Spleen (tissue), 7 donors: ENCODE measurements around the gene UNC45B.
"Not testable (repeated sequence)": the region's sequence is repeated elsewhere in the genome, so short reads cannot be mapped to it uniquely, and the experiment has no call there.

Experiments
- POLR2A ChIP-seq, 3 donors: fragments of 450-650 bp; IDR thresholded peaks; one replicate each; pipeline ENCODE4 v1.5.1; 2017; ENCODE audit warnings: antibody characterized with exemption in 3 of 3, mild to moderate bottlenecking in 1 of 3
- TF ChIP-seq, protein P1 (sequence below), 11 experiments: fragments of 200-600 bp in 7 of 11; fragments of 450-650 bp in 4 of 11; sonication (generic) in 4 of 11; IDR thresholded peaks in 8 of 11; conservative IDR thresholded peaks in 3 of 11; 1 replicate in 7 of 11; 2 replicates in 4 of 11; pipeline versions ENCODE4 v1.4.0 to v1.8.0; 2016 to 2021; ENCODE audit warnings: antibody characterized with exemption in 11 of 11, inconsistent platforms in 4 of 11, mild to moderate bottlenecking in 1 of 11
- donor health status: DM: no; HTN: no; CAD: no; lungs with moderate emphysema.
- donor health status: DM: no; HTN: no; CAD: no.
- donor health status: DM: no; HTN: no; CAD: no.

DNA sequence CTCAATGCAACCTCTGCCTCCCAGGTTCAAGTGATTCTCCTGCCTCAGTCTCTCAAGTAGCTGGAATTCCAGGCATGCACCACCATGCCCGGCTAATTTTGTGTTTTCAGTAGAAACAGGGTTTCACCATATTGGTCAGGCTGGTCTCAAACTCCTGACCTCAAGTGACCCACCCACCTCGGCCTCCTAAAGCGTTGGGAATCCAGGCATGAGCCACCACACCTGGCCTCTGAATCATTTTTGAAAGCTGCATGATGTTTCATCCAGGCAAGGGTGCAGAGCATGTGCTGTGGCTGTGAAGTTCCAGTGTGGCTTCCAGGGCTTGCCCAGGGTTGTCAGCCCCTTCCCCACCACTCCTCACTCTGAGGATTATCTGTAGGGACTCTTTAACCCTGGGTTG lies 24.7 kb downstream of the UNC45B start:
- TF ChIP-seq, protein P1, sequence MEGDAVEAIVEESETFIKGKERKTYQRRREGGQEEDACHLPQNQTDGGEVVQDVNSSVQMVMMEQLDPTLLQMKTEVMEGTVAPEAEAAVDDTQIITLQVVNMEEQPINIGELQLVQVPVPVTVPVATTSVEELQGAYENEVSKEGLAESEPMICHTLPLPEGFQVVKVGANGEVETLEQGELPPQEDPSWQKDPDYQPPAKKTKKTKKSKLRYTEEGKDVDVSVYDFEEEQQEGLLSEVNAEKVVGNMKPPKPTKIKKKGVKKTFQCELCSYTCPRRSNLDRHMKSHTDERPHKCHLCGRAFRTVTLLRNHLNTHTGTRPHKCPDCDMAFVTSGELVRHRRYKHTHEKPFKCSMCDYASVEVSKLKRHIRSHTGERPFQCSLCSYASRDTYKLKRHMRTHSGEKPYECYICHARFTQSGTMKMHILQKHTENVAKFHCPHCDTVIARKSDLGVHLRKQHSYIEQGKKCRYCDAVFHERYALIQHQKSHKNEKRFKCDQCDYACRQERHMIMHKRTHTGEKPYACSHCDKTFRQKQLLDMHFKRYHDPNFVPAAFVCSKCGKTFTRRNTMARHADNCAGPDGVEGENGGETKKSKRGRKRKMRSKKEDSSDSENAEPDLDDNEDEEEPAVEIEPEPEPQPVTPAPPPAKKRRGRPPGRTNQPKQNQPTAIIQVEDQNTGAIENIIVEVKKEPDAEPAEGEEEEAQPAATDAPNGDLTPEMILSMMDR (IDR thresholded peaks at IDR 0.05 in 8 of 11, conservative IDR thresholded peaks at IDR 0.05 in 3 of 11): not testable (repeated sequence)
- TF ChIP-seq POLR2A (IDR thresholded peaks at IDR 0.05): not testable (repeated sequence)
